IPS DF 4.7 (cell line): ENCODE data around the gene PIGA.
"Not testable (repeated sequence)": the region's sequence is repeated elsewhere in the genome, so short reads cannot be mapped to it uniquely, and the experiment has no call there.

Experiments
- DNase-seq: peaks from one replicate; pipeline ENCODE4 v3.0.0-alpha.2; 2013; ENCODE audit warnings: low spot score; ENCODE audit errors: extremely low read depth

PIGA gene

DNA sequence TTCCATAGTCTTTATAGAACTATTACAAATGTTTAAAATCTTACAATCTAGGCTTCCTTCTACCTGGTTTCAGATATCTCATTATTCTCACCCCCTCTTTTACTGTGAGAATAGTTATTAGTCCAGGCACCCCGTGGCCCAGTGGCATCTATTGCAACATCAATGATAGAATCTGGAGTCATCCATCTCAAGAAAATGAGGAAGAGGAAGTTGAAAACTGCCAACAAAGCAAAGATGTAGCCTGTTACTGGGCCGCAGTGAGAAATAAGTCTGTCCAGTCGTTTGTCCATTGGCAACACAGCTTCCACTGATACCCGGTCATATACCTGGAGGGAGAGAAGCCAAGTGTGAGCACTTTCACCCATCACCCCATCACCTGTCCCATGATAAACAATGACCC, 13.9 kb downstream of the PIGA start:
- DNase-seq: no peak

GRCh38 chrX:15320297-15320696, 15.0 kb downstream of the PIGA start:
- DNase-seq: no peak

- DNase-seq: no peak
Measured at GRCh38 chrX:15319075-15319474, 16.2 kb downstream of the PIGA start.

- no peak for DNase-seq
Measured at GRCh38 chrX:15315509-15315908, 19.8 kb downstream of the PIGA start, which contains the start of gene ASB11. Gene ASB11 (minus strand): TSS chrX:15315640. CDS start chrX:15315605, 35 bp downstream.

GRCh38 chrX:15314472-15314871, 20.9 kb downstream of the PIGA start:
- DNase-seq: no peak

GRCh38 chrX:15311119-15311518, 24.2 kb downstream of the PIGA start:
- DNase-seq: no peak

- no peak for DNase-seq
Measured at GRCh38 chrX:15310117-15310516, 25.2 kb downstream of the PIGA start.

DNA sequence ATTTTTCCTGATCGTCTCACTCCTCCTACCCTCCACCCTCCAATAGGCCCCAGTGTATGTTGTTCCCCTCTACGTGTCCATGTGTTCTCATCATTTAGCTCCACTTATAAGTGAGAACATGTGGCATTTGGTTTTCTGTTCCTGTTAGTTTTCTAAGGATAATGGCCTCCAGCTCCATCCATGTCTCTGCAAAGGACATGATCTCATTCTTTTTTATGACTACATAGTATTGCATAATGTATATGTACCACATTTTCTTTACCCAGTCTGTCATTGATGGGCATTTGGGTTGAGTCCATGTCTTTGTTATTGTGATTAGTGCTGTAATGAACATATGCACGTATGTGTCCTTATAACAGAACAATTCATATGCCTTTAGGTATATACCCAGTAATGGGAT, 29.4 kb downstream of the PIGA start:
- not testable (repeated sequence) for DNase-seq

GRCh38 chrX:15301924-15302323, 33.4 kb downstream of the PIGA start:
- no peak for DNase-seq

GRCh38 chrX:15299941-15300851, 35.1 kb downstream of the PIGA start:
- no peak for DNase-seq

DNA sequence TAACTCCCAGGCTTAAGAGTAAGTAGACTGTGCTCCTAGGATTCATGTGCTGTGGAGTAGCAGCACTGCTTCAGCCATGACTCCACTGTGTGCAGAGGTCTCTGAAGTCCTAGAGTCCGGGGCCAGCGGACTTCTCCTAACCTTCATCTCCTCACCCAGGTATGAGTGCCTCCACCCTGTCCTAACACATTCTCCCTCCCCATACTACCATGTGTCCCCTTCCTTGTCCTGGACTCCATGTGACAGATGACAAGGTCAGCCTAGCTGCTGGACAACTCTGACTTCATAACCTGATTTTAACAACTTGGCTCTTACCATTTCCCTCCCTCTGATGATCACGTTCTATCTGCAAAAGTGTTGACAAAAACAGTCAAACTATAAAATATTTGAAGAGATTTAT, 36.5 kb downstream of the PIGA start:
- no peak for DNase-seq

DNA sequence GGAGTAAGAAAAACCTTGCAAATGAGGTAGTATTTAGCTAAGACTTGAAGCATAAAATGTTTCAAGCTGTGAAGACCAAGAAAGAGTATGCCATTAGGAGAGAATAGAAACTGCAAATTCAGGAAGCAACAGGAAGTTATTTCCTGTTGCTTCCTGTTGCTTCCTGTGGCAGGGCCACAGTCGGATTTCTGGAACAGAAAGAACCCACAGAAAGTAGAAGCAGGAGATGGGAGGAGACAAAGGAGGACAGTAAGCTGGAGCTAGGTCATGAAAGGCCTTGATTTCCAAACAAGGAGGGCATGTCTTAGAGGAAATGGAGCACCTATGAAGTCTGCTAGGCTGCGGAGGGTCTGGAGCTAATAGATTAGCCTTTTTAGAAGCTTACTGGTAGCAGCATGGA, 37.1 kb downstream of the PIGA start:
- no peak for DNase-seq

GRCh38 chrX:15293451-15293850, 41.9 kb downstream of the PIGA start:
- no peak for DNase-seq

- DNase-seq: no peak
Measured at GRCh38 chrX:15292861-15293260, 42.5 kb downstream of the PIGA start.

GRCh38 chrX:15277604-15278003, 57.7 kb downstream of the PIGA start:
- no peak for DNase-seq

GRCh38 chrX:15274946-15275345, 60.4 kb downstream of the PIGA start:
- DNase-seq: no peak

DNA sequence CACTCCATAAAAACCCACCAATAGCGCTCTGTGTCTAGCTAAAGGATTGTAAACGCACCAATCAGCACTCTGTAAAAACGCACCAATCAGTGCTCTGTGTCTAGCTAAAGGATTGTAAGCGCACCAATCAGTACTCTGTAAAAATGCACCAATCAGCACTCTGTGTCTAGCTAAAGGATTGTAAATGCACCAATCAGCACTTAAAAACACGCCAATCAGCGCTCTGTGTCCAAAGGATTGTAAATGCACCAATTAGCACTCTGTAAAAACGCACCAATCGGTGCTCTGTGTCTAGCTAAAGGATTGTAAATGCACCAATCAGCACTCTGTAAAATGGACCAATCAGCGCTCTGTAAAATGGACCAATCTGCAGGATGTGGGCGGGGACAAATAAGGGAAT, 62.0 kb downstream of the PIGA start:
- DNase-seq: not testable (repeated sequence)

GRCh38 chrX:15271757-15272156, 63.6 kb downstream of the PIGA start:
- no peak for DNase-seq

- DNase-seq: no peak
Measured at GRCh38 chrX:15269618-15270521, 65.5 kb downstream of the PIGA start, which contains the start of gene ASB9. Gene ASB9 (minus strand): TSS chrX:15270083. CDS start chrX:15269874, 209 bp downstream.
